ENCODE results near the gene BAHD1.

Gene BAHD1

DNA sequence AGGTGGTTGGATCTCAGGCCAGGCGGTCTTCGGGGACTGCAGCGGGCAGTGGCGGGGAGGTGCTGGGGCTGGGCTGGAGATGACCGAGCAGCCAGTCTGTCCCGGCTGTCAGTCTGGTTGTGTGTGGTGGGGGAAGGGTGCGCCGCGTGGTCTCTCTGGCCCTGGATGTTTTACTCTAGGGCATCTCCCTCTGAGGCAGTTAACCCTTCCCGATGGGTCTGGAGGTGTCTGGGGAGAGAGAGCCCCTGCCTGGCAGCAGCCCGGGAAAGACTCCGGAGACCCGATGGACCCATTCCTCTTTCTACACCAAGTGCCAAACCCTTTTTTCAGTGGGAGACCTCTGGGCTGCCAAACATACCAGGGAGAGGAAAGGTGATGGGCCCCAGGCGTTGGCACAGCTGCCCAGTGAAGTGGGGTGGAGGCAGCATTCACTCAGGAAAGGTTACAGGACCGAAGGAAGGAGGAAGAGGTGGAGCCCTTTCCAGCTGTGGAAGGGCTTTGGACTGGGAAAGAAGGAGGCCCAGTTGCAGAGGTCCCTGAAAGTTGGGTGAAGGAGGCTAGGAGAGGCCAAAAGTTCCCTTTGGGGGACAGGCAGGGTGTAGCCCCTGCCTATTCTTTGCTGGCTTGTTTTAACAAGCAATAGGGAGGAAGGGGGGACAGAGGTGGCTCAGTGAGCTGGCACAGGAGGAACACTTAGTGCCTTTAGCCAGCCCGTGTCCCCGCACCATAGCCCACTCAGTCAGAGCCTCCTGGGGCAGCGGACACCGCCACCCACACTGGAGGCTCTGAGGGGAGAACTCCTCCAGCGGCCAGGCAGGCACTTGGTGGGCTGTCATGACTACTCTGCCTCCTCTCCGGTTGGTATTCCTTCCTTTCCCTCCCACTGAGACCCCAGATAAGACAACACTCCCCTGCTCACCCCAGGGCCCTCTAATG is 2.7 kb upstream of the BAHD1 start:
- H3K36me3 ChIP-seq (ENCODE audit: control insufficient read depth, insufficient read depth, low read length) = no peaks in the 10 kb centered on the region; the same call in 1 of the 2 replicates
- WGBS (ENCODE audit: insufficient coverage, insufficient read length) = no CpG with 5 or more reads among the region's 21 CpGs
- H3K9me3 ChIP-seq (ENCODE audit: control insufficient read depth, insufficient read depth, low read length) = no peaks in the 10 kb centered on the region
- peak overlapping the region; percentile 55; the same call in 1 of the 2 replicates for H3K4me3 ChIP-seq (ENCODE audit: low read length)
- H3K4me1 ChIP-seq (ENCODE audit: control insufficient read depth, insufficient read depth, low read length) = peaks cover 20% of the 10 kb centered on the region
- H3K27me3 ChIP-seq (ENCODE audit: control insufficient read depth, insufficient read depth, low read length) = no peaks in the 10 kb centered on the region; the same call in 1 of the 2 replicates
- H3K27ac ChIP-seq (ENCODE audit: low read length) = no peak overlapping the region
- DNase-seq (ENCODE audit: low read depth, low spot score) = no peak

DNA sequence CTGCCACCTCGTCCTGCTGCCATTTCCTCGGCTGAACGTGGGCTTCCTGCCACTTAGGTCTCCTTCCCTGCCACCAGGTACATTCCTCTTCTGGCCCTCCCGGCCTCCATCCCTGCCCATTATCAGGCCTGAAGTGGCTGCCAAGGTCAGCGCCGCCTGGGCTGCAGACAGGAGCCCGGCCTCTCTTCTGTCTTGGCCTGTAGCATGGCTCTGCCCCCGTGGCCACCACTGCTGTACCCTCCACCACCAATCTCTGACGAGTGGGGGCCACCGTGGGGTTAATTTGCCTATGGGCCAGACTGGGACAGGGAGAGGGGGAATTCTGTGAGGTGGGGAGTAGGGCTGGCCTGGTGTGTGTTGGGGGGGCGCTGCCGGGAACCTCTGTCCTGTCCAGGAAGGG is 2.0 kb upstream of the BAHD1 start:
- Histone ChIP-seq H3K4me1 (ENCODE audit: control insufficient read depth, insufficient read depth, low read length) (peaks cover 22% of the 10 kb centered on the region), H3K27me3 (ENCODE audit: control insufficient read depth, insufficient read depth, low read length) (no peaks in the 10 kb centered on the region; the same call in 1 of the 2 replicates), H3K9me3 (ENCODE audit: control insufficient read depth, insufficient read depth, low read length) (no peaks in the 10 kb centered on the region), H3K27ac (ENCODE audit: low read length) (no peak overlapping the region), H3K4me3 (ENCODE audit: low read length) (no peak overlapping the region), H3K36me3 (ENCODE audit: control insufficient read depth, insufficient read depth, low read length) (no peaks in the 10 kb centered on the region; the same call in 1 of the 2 replicates)
- no peak for DNase-seq (ENCODE audit: low read depth, low spot score)
- WGBS (ENCODE audit: insufficient coverage, insufficient read length) = no CpG with 5 or more reads among the region's 12 CpGs

DNA sequence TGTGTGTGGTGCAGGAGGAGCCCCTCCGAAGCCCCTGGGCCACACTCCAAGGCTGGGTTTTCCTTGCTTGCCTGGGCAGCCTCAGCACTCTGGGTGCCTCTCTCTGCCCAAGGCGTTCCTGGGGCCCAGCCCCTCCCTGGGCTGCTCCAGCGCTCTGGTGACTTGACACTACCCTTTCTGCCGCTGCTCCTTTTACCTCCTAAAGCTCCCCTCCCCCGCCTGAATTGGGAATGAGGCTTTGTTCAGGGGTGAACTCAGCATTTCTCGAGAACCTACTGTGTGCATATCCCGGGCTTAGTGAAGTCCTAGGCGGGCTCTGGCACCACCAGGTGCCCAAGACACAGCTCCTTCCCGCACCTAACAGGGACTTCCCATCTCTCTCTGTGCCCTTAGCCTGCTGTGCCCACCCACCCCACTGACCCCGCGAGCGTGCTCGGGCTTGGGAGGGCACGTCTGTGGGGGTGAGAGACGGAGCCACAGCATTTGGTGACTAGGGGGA is 1.2 kb upstream of the BAHD1 start:
- Histone ChIP-seq H3K27ac (ENCODE audit: low read length) (no peak overlapping the region), H3K4me3 (ENCODE audit: low read length) (peak overlapping the region; percentile 94), H3K27me3 (ENCODE audit: control insufficient read depth, insufficient read depth, low read length) (no peaks in the 10 kb centered on the region; the same call in 1 of the 2 replicates), H3K4me1 (ENCODE audit: control insufficient read depth, insufficient read depth, low read length) (peaks cover 23% of the 10 kb centered on the region), H3K9me3 (ENCODE audit: control insufficient read depth, insufficient read depth, low read length) (no peaks in the 10 kb centered on the region), H3K36me3 (ENCODE audit: control insufficient read depth, insufficient read depth, low read length) (no peaks in the 10 kb centered on the region; the same call in 1 of the 2 replicates)
- DNase-seq (ENCODE audit: low read depth, low spot score) = no peak
- no CpG with 5 or more reads among the region's 15 CpGs for WGBS (ENCODE audit: insufficient coverage, insufficient read length)

DNA sequence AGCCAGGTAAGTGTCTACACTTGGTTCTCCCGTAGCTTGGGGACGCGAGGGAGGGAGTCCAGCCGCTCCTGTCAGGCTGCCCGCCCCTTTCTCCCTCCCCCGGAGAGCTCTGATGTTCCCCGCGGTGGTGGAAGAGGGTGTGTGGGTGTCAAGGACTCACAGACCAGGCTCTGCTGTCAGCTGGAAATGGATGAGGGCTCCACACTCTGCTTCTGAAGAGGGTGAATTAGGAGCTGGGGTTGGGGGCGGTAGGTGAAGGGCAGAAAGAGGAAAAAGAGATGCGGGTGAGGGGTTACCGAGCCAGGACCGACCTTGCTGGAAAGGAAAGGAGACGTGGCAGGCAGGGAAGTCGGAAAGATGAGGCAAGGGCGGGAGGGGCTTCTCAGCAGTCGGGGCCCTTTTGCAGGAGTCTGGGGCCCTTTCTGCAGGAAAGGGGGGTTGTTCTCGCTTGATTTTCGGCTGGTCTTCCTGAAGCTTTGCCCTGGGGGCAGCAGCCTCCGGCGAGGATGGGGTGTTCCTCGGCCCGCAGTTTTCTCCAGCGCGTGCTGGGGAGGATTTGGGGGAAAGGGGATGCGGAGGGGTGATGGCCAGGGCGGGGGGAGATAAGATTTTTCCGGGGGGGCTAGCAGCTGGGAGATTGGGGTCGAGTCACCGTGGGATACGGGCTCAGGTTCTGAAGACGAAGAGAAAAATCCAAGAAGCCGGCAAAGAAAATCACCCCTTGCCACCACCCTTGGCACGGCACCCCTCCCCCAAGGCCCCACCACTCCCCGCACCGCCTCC is 602 bp upstream of the BAHD1 start:
- H3K4me1 ChIP-seq (ENCODE audit: control insufficient read depth, insufficient read depth, low read length) = peaks cover 23% of the 10 kb centered on the region
- H3K36me3 ChIP-seq (ENCODE audit: control insufficient read depth, insufficient read depth, low read length) = no peaks in the 10 kb centered on the region; the same call in 1 of the 2 replicates
- DNase-seq (ENCODE audit: low read depth, low spot score) = no peak
- no CpG with 5 or more reads among the region's 35 CpGs for whole genome bisulfite sequencing (ENCODE audit: insufficient coverage, insufficient read length)
- H3K4me3 ChIP-seq (ENCODE audit: low read length) = peak overlapping the region; percentile 94
- H3K27me3 ChIP-seq (ENCODE audit: control insufficient read depth, insufficient read depth, low read length) = no peaks in the 10 kb centered on the region; the same call in 1 of the 2 replicates
- no peak overlapping the region for H3K27ac ChIP-seq (ENCODE audit: low read length)
- no peaks in the 10 kb centered on the region for H3K9me3 ChIP-seq (ENCODE audit: control insufficient read depth, insufficient read depth, low read length)

DNA sequence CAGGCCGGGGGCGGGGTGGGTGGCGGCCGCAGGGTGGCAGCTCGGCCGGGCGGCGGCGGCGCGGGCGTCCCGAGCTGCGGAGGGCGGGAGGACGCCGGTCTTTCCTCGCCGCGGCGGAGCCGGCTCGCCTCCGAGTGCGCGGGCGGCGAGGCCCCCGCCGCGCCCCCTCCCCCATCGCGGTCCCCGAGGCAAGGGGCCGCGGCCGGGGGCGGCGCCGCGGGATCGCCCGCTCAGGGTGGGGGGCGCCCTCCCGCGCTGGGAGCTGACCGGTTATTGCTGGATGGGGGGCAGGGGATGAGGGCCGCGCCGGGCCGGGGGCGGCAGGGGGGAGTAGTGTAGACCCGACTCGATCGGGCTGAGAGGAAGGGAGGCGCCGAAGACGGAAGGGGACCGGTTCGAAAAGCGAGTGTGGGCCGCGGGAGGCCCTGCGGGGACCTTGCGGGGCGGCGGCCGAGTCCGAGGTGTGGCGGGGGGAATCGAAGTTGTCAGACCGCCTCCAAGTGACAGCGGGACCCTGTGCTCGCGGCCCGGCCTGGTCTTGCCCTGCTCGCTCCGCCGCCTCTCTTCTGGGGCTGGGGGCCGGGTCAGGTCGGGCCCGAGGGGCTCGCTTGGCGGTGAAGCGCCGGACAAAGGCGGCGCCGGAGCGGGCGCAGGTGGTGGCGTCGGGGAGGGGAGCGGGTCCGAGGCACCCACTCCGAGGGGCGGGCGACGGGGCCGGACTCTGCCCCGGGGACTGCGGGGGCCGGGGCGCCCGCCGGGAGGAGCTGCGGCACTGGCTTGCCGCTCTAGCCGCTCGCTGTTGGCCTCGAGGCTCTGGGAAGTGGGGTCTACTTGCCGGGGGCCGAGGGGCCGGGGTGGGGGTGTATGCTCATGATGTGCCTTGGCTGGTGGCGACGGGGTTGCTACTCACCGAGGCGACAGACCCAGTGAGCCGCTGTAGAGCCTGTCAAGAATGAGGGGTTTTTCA is 1.1 kb downstream of the BAHD1 start:
- H3K27ac ChIP-seq (ENCODE audit: low read length) = no peak overlapping the region
- H3K36me3 ChIP-seq (ENCODE audit: control insufficient read depth, insufficient read depth, low read length) = no peaks in the 10 kb centered on the region; the same call in 1 of the 2 replicates
- no peak for DNase-seq (ENCODE audit: low read depth, low spot score)
- peak overlapping the region; percentile 94; the same call in 1 of the 2 replicates for H3K4me3 ChIP-seq (ENCODE audit: low read length)
- H3K27me3 ChIP-seq (ENCODE audit: control insufficient read depth, insufficient read depth, low read length) = no peaks in the 10 kb centered on the region
- no peaks in the 10 kb centered on the region for H3K9me3 ChIP-seq (ENCODE audit: control insufficient read depth, insufficient read depth, low read length)
- no CpG with 5 or more reads among the region's 119 CpGs for WGBS (ENCODE audit: insufficient coverage, insufficient read length)
- H3K4me1 ChIP-seq (ENCODE audit: control insufficient read depth, insufficient read depth, low read length) = peaks cover 22% of the 10 kb centered on the region

DNA sequence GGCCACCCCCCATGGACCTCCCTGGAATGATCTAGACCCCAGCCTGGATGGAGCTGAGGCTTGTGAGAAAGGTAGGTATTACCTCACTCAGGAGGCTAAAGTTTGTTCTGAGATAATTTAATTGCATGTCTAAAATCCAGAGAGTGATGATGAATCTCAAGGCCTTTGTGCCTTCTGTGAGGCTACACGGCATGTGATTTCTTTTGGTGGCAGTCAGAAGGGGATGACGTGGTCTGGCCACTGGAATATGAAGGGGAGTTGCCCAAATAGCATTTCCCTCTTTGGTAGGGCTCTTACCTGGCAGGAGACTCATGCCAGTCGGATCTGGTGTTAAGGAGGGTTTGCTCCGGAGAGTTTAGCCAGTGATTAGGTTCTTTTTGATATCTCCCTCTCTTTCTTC is 2.5 kb downstream of the BAHD1 start:
- DNase-seq (ENCODE audit: low read depth, low spot score) = no peak
- H3K9me3 ChIP-seq (ENCODE audit: control insufficient read depth, insufficient read depth, low read length) = no peaks in the 10 kb centered on the region
- no peaks in the 10 kb centered on the region; the same call in 1 of the 2 replicates for H3K36me3 ChIP-seq (ENCODE audit: control insufficient read depth, insufficient read depth, low read length)
- no peak overlapping the region for H3K4me3 ChIP-seq (ENCODE audit: low read length)
- H3K4me1 ChIP-seq (ENCODE audit: control insufficient read depth, insufficient read depth, low read length) = peaks cover 17% of the 10 kb centered on the region
- no peaks in the 10 kb centered on the region for H3K27me3 ChIP-seq (ENCODE audit: control insufficient read depth, insufficient read depth, low read length)
- no CpG with 5 or more reads among the region's 4 CpGs for WGBS (ENCODE audit: insufficient coverage, insufficient read length)
- no peak overlapping the region for H3K27ac ChIP-seq (ENCODE audit: low read length)

DNA sequence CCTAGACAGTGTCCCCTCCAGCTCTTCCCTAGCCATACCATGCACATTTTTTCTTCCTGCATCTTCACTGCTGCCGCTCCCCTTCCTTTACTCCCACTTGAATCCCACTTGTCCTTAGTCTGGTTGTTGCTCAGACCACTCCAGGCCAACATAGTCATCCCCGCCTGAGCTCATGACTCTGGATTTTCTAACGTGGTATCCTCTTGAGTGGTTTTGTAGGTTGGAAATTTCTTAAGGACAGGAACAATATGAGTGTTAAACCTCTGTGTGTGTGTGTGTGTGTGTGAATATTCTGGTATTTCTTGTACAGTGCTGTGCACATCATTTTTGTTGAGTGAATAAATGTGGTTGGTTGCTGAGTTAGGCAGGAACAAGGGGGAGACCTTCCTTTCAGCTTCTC is 3.1 kb downstream of the BAHD1 start:
- no peak for DNase-seq (ENCODE audit: low read depth, low spot score)
- peaks cover 12% of the 10 kb centered on the region for H3K4me1 ChIP-seq (ENCODE audit: control insufficient read depth, insufficient read depth, low read length)
- WGBS (ENCODE audit: insufficient coverage, insufficient read length) = no CpG with 5 or more reads among the region's 3 CpGs
- H3K27ac ChIP-seq (ENCODE audit: low read length) = no peak overlapping the region
- H3K4me3 ChIP-seq (ENCODE audit: low read length) = no peak overlapping the region
- H3K9me3 ChIP-seq (ENCODE audit: control insufficient read depth, insufficient read depth, low read length) = no peaks in the 10 kb centered on the region
- H3K27me3 ChIP-seq (ENCODE audit: control insufficient read depth, insufficient read depth, low read length) = no peaks in the 10 kb centered on the region
- H3K36me3 ChIP-seq (ENCODE audit: control insufficient read depth, insufficient read depth, low read length) = no peaks in the 10 kb centered on the region; the same call in 1 of the 2 replicates

DNA sequence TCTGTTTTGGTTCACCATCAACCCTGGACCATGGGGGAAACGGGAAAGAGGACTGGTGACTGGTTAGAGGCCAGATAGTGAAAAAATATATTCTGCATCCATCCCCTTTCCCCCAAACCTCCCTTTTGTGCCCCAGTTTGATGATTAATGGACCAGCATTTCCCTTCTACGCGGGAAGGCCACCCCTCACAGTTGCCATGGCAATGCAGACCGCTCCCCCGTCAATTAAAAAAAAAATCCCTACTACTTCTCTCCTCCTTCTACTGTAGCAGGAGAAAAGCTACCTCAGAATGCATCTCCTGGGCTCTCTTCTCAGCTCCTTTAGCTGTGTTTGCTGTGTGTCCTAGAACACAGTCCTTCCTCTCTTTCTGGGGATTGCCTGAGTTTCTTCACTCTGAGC is 4.0 kb downstream of the BAHD1 start:
- DNase-seq (ENCODE audit: low read depth, low spot score) = no peak
- H3K36me3 ChIP-seq (ENCODE audit: control insufficient read depth, insufficient read depth, low read length) = no peaks in the 10 kb centered on the region; the same call in 1 of the 2 replicates
- peaks cover 12% of the 10 kb centered on the region for H3K4me1 ChIP-seq (ENCODE audit: control insufficient read depth, insufficient read depth, low read length)
- no peak overlapping the region for H3K27ac ChIP-seq (ENCODE audit: low read length)
- H3K27me3 ChIP-seq (ENCODE audit: control insufficient read depth, insufficient read depth, low read length) = no peaks in the 10 kb centered on the region
- no peaks in the 10 kb centered on the region for H3K9me3 ChIP-seq (ENCODE audit: control insufficient read depth, insufficient read depth, low read length)
- WGBS (ENCODE audit: insufficient coverage, insufficient read length) = no CpG with 5 or more reads among the region's 5 CpGs
- no peak overlapping the region for H3K4me3 ChIP-seq (ENCODE audit: low read length)

DNA sequence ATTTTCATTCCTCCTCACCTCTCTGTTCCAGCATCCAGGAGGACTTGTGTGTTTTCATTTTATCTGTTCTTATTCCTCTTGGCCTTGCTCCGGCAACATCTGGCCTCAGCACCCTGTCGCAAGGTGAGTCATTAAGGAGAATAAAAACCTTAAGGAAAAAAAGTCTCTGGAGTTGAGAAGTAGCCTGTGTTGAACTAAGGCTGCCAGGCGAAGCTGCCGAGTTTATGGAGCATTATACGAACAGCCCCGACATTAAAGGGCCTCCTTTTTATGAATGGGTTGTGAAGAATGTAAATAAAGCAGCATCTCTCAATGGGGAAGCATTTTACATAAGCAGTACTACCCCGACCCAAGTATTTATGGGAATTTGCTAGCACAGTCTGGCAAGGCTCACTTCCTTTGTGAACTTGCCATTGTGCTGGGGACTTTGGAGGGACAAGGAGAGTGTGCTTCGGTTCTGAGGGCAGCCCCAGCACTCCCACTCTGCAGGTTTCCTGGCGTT is 4.7 kb downstream of the BAHD1 start:
- H3K4me3 ChIP-seq (ENCODE audit: low read length) = no peak overlapping the region

More for the DNA sequence above, 4.7 kb downstream of the BAHD1 start:
- no peak for DNase-seq (ENCODE audit: low read depth, low spot score)
- Histone ChIP-seq H3K27me3 (ENCODE audit: control insufficient read depth, insufficient read depth, low read length) (no peaks in the 10 kb centered on the region), H3K4me1 (ENCODE audit: control insufficient read depth, insufficient read depth, low read length) (peaks cover 16% of the 10 kb centered on the region), H3K27ac (ENCODE audit: low read length) (no peak overlapping the region), H3K36me3 (ENCODE audit: control insufficient read depth, insufficient read depth, low read length) (no peaks in the 10 kb centered on the region; the same call in 1 of the 2 replicates), H3K9me3 (ENCODE audit: control insufficient read depth, insufficient read depth, low read length) (no peaks in the 10 kb centered on the region)
- no CpG with 5 or more reads among the region's 9 CpGs for WGBS (ENCODE audit: insufficient coverage, insufficient read length)
